Sigmoid colon (tissue), 7 donors: Measurements from ENCODE around the gene SLIT3. TPM values are rescaled to one million over a fixed set of nuclear protein-coding genes. Genes with fewer than 3 reads are reported as not detected.

Experiments
- DNase-seq: peaks from one replicate; pipeline ENCODE4 v3.0.0-alpha.2; 2019
- H3K27ac ChIP-seq, 4 donors: fragments of 200-600 bp; sonication (generic); one replicate each; pipeline ENCODE4 v1.5.1; 2016 to 2019; ENCODE audit warnings: mild to moderate bottlenecking in 1 of 4
- H3K27me3 ChIP-seq, 3 donors: fragments of 200-600 bp; sonication (generic); one replicate each; pipeline ENCODE4 v1.5.1; 2019; ENCODE audit warnings: mild to moderate bottlenecking in 1 of 3
- H3K36me3 ChIP-seq, 4 donors: fragments of 200-600 bp; sonication (generic); one replicate each; pipeline ENCODE4 v1.5.1; 2016 to 2019
- H3K4me1 ChIP-seq, 4 donors: fragments of 200-600 bp; sonication (generic); one replicate each; pipeline ENCODE4 v1.5.1; 2017 to 2019
- H3K4me3 ChIP-seq, 4 donors: fragments of 200-600 bp; sonication (generic); one replicate each; pipeline ENCODE4 v1.5.1; 2017 to 2019; ENCODE audit warnings: mild to moderate bottlenecking in 2 of 4, moderate library complexity in 1 of 4
- H3K9me3 ChIP-seq, 4 donors: fragments of 200-600 bp in 3 of 4; sonication (generic) in 3 of 4; one replicate each; pipeline versions ENCODE4 v1.5.1 to v1.6.1; 2013 to 2019
- CTCF ChIP-seq, 4 experiments: fragments of 450-650 bp in 3 of 4; fragments of 200-600 bp in 1 of 4; IDR thresholded peaks; one replicate each; pipeline ENCODE4 v1.5.1; 2016 to 2019; ENCODE audit warnings: antibody characterized with exemption in 4 of 4, mild to moderate bottlenecking in 3 of 4, moderate library complexity in 2 of 4
- EP300 ChIP-seq, 4 donors: sonication (generic); formaldehyde crosslinking; IDR thresholded peaks; one replicate each; pipeline ENCODE4 v1.6.1; 2017; ENCODE audit warnings: antibody characterized with exemption in 4 of 4
- POLR2A ChIP-seq, 2 donors: fragments of 450-650 bp; IDR thresholded peaks; one replicate each; pipeline ENCODE4 v1.6.1; 2016; ENCODE audit warnings: antibody characterized with exemption in 2 of 2, mild to moderate bottlenecking in 2 of 2, moderate library complexity in 2 of 2
- POLR2AphosphoS5 ChIP-seq, 4 donors: sonication (generic); formaldehyde crosslinking; IDR thresholded peaks; one replicate each; pipeline ENCODE4 v1.6.1; 2017; ENCODE audit warnings: antibody characterized with exemption in 4 of 4
- WGBS, 2 donors: extraction: QIAGEN DNeasy Blood & Tissue Kit; methylation state at CpG; one replicate each; pipeline ENCODE4 v1.1.7; 2013; 5-methylcytosine and 5-hydroxymethylcytosine counted together
- intact Hi-C: fragments of 100-400 bp; cut with DNase I; formaldehyde crosslinking; loops from one replicate; pipeline ENCODE4 v1.15.1; 2023
- polyA plus RNA-seq, 3 donors: library from polyadenylated mRNA; stranded (reverse); fragments of 200-250 nt; gene quantifications; one replicate each; pipeline ENCODE4 v1.2.3, GENCODE V29; 2013
- total RNA-seq, 4 donors: library from RNA; depleted of rRNA; stranded (reverse); fragments of >200 nt; gene quantifications; one replicate each; pipeline ENCODE4 v1.1.0, GENCODE V29; 2016
- donor health status: healthy with polysubstance abuse.
- donor health status: Bipolar disorder and iron deficiency.
- donor health status: healthy.

SLIT3 gene
- total and polyA plus RNA-seq, 7 donors, result 0.23 to 46.3 (median 30.0) TPM

GRCh38 chr5:168810641-168811040, 490.3 kb downstream of the SLIT3 start:
- H3K27me3 ChIP-seq, result no peaks in the 10 kb centered on the region
- TF ChIP-seq CTCF (IDR thresholded peaks at IDR 0.05) (no peak), EP300 (IDR thresholded peaks at IDR 0.05) (no peak)
- 69 to 83% methylated on average over 4 of the region's 4 CpGs for WGBS, 2 donors
- intact Hi-C loops, result no loop called here
- H3K9me3 ChIP-seq, result no peaks in the 10 kb centered on the region
- no peak overlapping the region for H3K27ac ChIP-seq
- DNase-seq, result no peak
- H3K36me3 ChIP-seq, result peaks cover 0 to 26% (median 10%) of the 10 kb centered on the region in 4 donors
- H3K4me3 ChIP-seq, result no peak overlapping the region
- no peaks in the 10 kb centered on the region for H3K4me1 ChIP-seq

GRCh38 chr5:168809218-168809617, 491.7 kb downstream of the SLIT3 start:
- intact Hi-C loops, result no loop called here
- H3K4me1 ChIP-seq, result no peaks in the 10 kb centered on the region
- WGBS, 2 donors, result 55 to 83% methylated on average over 7 of the region's 7 CpGs

GRCh38 chr5:168808051-168808616, 492.8 kb downstream of the SLIT3 start:
- WGBS, 2 donors, result 61 to 76% methylated on average over 3 of the region's 3 CpGs
- H3K4me3 ChIP-seq, result no peak overlapping the region
- no peaks in the 10 kb centered on the region for H3K9me3 ChIP-seq
- peaks cover 0 to 19% (median 7%) of the 10 kb centered on the region in 4 donors for H3K36me3 ChIP-seq
- intact Hi-C loops, result no loop called here
- DNase-seq, result no peak
- no peaks in the 10 kb centered on the region for H3K27me3 ChIP-seq
- no peak overlapping the region for H3K27ac ChIP-seq
- TF ChIP-seq POLR2A (IDR thresholded peaks at IDR 0.05) (no peak), POLR2AphosphoS5 (IDR thresholded peaks at IDR 0.05) (no peak), EP300 (IDR thresholded peaks at IDR 0.05) (no peak), CTCF (IDR thresholded peaks at IDR 0.05) (no peak)
- no peaks in the 10 kb centered on the region for H3K4me1 ChIP-seq

More at GRCh38 chr5:168809218-168809617, 491.7 kb downstream of the SLIT3 start:
- H3K27me3 ChIP-seq, result no peaks in the 10 kb centered on the region
- TF ChIP-seq EP300 (IDR thresholded peaks at IDR 0.05), result no peak
- no peak for TF ChIP-seq CTCF (IDR thresholded peaks at IDR 0.05)
- no peak for TF ChIP-seq POLR2AphosphoS5 (IDR thresholded peaks at IDR 0.05)
- TF ChIP-seq POLR2A (IDR thresholded peaks at IDR 0.05), result no peak
- no peak overlapping the region for H3K4me3 ChIP-seq
- H3K9me3 ChIP-seq, result no peaks in the 10 kb centered on the region
- no peak for DNase-seq
- H3K27ac ChIP-seq, result no peak overlapping the region
- peaks cover 0 to 12% (median 7%) of the 10 kb centered on the region in 4 donors for H3K36me3 ChIP-seq

DNA sequence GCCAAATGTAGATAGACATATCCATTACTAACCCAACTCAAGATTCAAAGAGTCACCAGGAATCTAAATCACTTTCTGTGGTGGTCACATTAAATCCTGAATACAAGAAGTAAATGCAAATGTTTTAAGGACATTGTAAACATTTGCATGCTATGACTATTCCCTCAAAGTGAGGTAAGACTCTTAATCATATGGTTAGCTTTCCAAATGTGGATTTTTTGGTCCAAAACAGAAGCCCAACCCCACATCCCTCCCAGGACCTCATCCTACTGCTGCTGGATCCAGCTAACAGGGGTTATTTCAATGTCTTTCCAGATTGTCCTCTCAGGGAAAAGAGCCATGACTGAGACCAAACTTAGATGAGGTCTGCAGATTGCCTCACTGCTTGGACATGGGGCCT, 493.7 kb downstream of the SLIT3 start:
- intact Hi-C loops, result no loop called here
- no peak for TF ChIP-seq POLR2A (IDR thresholded peaks at IDR 0.05)
- no peak for TF ChIP-seq EP300 (IDR thresholded peaks at IDR 0.05)
- no peak for TF ChIP-seq POLR2AphosphoS5 (IDR thresholded peaks at IDR 0.05)
- no peak for TF ChIP-seq CTCF (IDR thresholded peaks at IDR 0.05)
- no peaks in the 10 kb centered on the region for H3K9me3 ChIP-seq

GRCh38 chr5:168803541-168803940, 497.4 kb downstream of the SLIT3 start:
- H3K27ac ChIP-seq, result no peak overlapping the region
- H3K9me3 ChIP-seq, result no peaks in the 10 kb centered on the region
- no peaks in the 10 kb centered on the region for H3K27me3 ChIP-seq
- peaks cover 0 to 28% (median 7%) of the 10 kb centered on the region in 4 donors for H3K36me3 ChIP-seq
- no peak for DNase-seq
- TF ChIP-seq POLR2AphosphoS5 (IDR thresholded peaks at IDR 0.05) (no peak), POLR2A (IDR thresholded peaks at IDR 0.05) (no peak), CTCF (IDR thresholded peaks at IDR 0.05) (no peak), EP300 (IDR thresholded peaks at IDR 0.05) (no peak)
- H3K4me3 ChIP-seq, result no peak overlapping the region
- intact Hi-C loops, result no loop called here
- no peaks in the 10 kb centered on the region for H3K4me1 ChIP-seq
- 67 to 83% methylated on average over 4 of the region's 4 CpGs for WGBS, 2 donors

More for the DNA sequence above, 493.7 kb downstream of the SLIT3 start:
- Histone ChIP-seq H3K4me3 (no peak overlapping the region), H3K27me3 (no peaks in the 10 kb centered on the region), H3K27ac (no peak overlapping the region), H3K4me1 (no peaks in the 10 kb centered on the region), H3K36me3 (peaks cover 0 to 23% (median 7%) of the 10 kb centered on the region in 4 donors)
- DNase-seq, result no peak
